ENCODE measurements around the gene TTC7B. TPM values are rescaled to one million over a fixed set of nuclear protein-coding genes. Genes with fewer than 3 reads are reported as not detected.
A peak's percentile ranks its signal among the peaks of the same experiment; 100 is the strongest.

The TTC7B gene
- total RNA-seq, 4 donors from 2014 or later, result 35.0 to 78.7 (median 36.8) TPM

GRCh38 chr14:90659156-90659555, 157.1 kb downstream of the TTC7B start:
- ATAC-seq (no peak), DNase-seq (no peak)
- Histone ChIP-seq H3K9me3 (no peaks in the 10 kb centered on the region), H3K27me3 (no peaks in the 10 kb centered on the region), H3K36me3 (peaks cover 0 to 10% of the 10 kb centered on the region in 2 donors), H3K4me3 (no peak overlapping the region), H3K4me1 (peaks cover 24 to 30% of the 10 kb centered on the region in 2 donors), H3K27ac (no peak overlapping the region)
- intact Hi-C loops (cut with DNase I; ENCODE audit: low total_unique reads) (no loop called here), in situ Hi-C loops (cut with MboI; ENCODE audit: low sequenced_read_pairs in 4 of 4) (no loop called here)
- TF ChIP-seq CTCF (IDR thresholded peaks at IDR 0.05 in 4 of 5, conservative IDR thresholded peaks at IDR 0.05 in 1 of 5), result no peak
- no peak for TF ChIP-seq POLR2A (IDR thresholded peaks at IDR 0.05)

GRCh38 chr14:90658541-90658967, 157.7 kb downstream of the TTC7B start:
- Histone ChIP-seq H3K27ac (no peak overlapping the region), H3K36me3 (peaks cover 0 to 10% of the 10 kb centered on the region in 2 donors), H3K9me3 (no peaks in the 10 kb centered on the region), H3K4me1 (peaks cover 18 to 30% of the 10 kb centered on the region in 2 donors), H3K4me3 (no peak overlapping the region), H3K27me3 (no peaks in the 10 kb centered on the region)
- intact Hi-C loops (cut with DNase I; ENCODE audit: low total_unique reads) (no loop called here), in situ Hi-C loops (cut with MboI; ENCODE audit: low sequenced_read_pairs in 4 of 4) (no loop called here)
- TF ChIP-seq CTCF (IDR thresholded peaks at IDR 0.05 in 4 of 5, conservative IDR thresholded peaks at IDR 0.05 in 1 of 5), result no peak
- TF ChIP-seq POLR2A (IDR thresholded peaks at IDR 0.05), result no peak
- no peak for DNase-seq
- ATAC-seq, result no peak

GRCh38 chr14:90656973-90657372, 159.3 kb downstream of the TTC7B start:
- TF ChIP-seq POLR2A (IDR thresholded peaks at IDR 0.05) (no peak), CTCF (IDR thresholded peaks at IDR 0.05 in 4 of 5, conservative IDR thresholded peaks at IDR 0.05 in 1 of 5) (no peak)
- no peaks in the 10 kb centered on the region for H3K9me3 ChIP-seq
- in situ Hi-C loops (cut with MboI; ENCODE audit: low sequenced_read_pairs in 4 of 4) (no loop called here), intact Hi-C loops (cut with DNase I; ENCODE audit: low total_unique reads) (no loop called here)
- ATAC-seq, result no peak
- H3K27me3 ChIP-seq, result no peaks in the 10 kb centered on the region
- peaks cover 14 to 36% of the 10 kb centered on the region in 2 donors for H3K4me1 ChIP-seq
- peaks cover 0 to 10% of the 10 kb centered on the region in 2 donors for H3K36me3 ChIP-seq
- H3K4me3 ChIP-seq, result no peak overlapping the region
- H3K27ac ChIP-seq, result no peak overlapping the region
- DNase-seq, result no peak

- no peak for DNase-seq
- TF ChIP-seq CTCF (IDR thresholded peaks at IDR 0.05 in 4 of 5, conservative IDR thresholded peaks at IDR 0.05 in 1 of 5) (no peak), POLR2A (IDR thresholded peaks at IDR 0.05) (no peak)
- Histone ChIP-seq H3K36me3 (peaks cover 0 to 10% of the 10 kb centered on the region in 2 donors), H3K4me3 (no peak overlapping the region), H3K9me3 (no peaks in the 10 kb centered on the region), H3K4me1 (peaks cover 11 to 30% of the 10 kb centered on the region in 2 donors), H3K27me3 (no peaks in the 10 kb centered on the region), H3K27ac (no peak overlapping the region)
- in situ Hi-C loops (cut with MboI; ENCODE audit: low sequenced_read_pairs in 4 of 4), result no loop called here
- ATAC-seq, result no peak
- intact Hi-C loops (cut with DNase I; ENCODE audit: low total_unique reads), result no loop called here
Observed at GRCh38 chr14:90655829-90656228, 160.4 kb downstream of the TTC7B start.

- ATAC-seq, result peak in 1 of 2 donors; percentile 18
- in situ Hi-C loops (cut with MboI; ENCODE audit: low sequenced_read_pairs in 4 of 4) (no loop called here), intact Hi-C loops (cut with DNase I; ENCODE audit: low total_unique reads) (no loop called here)
- TF ChIP-seq POLR2A (IDR thresholded peaks at IDR 0.05) (no peak), CTCF (IDR thresholded peaks at IDR 0.05 in 4 of 5, conservative IDR thresholded peaks at IDR 0.05 in 1 of 5) (no peak)
- H3K4me1 ChIP-seq, result peaks cover 11 to 30% of the 10 kb centered on the region in 2 donors
- no peaks in the 10 kb centered on the region for H3K27me3 ChIP-seq
- DNase-seq, result no peak
- H3K4me3 ChIP-seq, result no peak overlapping the region
- H3K36me3 ChIP-seq, result peaks cover 0 to 10% of the 10 kb centered on the region in 2 donors
- peak overlapping the region; percentile 7 to 45 (median 13) for H3K27ac ChIP-seq
- no peaks in the 10 kb centered on the region for H3K9me3 ChIP-seq
Observed at GRCh38 chr14:90654831-90655276, 161.4 kb downstream of the TTC7B start.

Measured in gastrocnemius medialis (tissue), 4 donors.